ENCODE measurements around the gene LRMDA.
"Not testable (repeated sequence)": the region's sequence is repeated elsewhere in the genome, so short reads cannot be mapped to it uniquely, and the experiment has no call there.

LRMDA gene

GRCh38 chr10:75589895-75590654 lies 158.7 kb downstream of the LRMDA start:
- no peak for DNase-seq (ENCODE audit: low read depth)

- DNase-seq (ENCODE audit: low read depth), result no peak
Measured at GRCh38 chr10:75592151-75592787, 160.8 kb downstream of the LRMDA start.

DNA sequence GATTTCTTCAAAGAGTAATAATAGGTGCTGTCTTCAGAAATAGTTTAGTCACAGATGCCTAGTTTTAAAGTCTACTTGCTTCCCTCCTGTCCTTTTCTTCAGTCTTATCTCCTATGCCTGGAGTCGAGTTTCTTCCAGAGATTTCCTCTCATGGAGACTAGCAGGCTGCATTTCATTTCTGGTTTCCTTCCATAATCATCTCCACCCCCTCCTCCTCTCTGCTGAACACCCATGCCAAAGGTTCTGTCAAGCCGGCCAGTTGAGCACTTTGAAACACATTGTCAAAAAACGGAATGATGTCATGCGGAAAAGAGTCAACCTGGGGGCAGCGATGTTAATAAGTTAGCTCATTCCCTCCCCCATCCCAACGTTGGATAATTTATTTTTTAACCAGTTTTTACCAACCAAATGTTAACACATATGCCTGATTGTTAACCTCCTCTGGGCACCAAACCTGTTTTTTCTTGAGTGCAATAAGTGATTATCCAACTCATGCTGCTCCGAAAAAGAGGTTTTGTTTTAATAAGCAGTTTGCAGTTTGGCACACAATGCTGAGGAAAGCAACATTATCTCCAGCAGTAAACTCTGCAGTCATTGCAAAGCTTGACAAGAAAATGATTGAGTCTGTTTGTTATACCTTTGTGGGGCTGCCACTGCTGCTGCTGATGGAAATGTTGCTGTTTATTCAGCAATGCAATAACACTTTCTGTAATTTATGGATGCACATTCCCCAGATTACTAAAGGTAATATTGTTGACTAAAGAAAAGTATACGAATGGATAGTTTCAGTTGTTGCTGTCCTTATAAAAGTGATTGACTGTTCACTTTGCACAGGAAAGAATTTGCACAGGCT lies 161.6 kb downstream of the LRMDA start:
- no peak for DNase-seq (ENCODE audit: low read depth)

- no peak for DNase-seq (ENCODE audit: low read depth)
Measured at GRCh38 chr10:75593692-75594556, 162.5 kb downstream of the LRMDA start.

- no peak for DNase-seq (ENCODE audit: low read depth)
Measured at GRCh38 chr10:75596930-75597620, 165.7 kb downstream of the LRMDA start.

DNA sequence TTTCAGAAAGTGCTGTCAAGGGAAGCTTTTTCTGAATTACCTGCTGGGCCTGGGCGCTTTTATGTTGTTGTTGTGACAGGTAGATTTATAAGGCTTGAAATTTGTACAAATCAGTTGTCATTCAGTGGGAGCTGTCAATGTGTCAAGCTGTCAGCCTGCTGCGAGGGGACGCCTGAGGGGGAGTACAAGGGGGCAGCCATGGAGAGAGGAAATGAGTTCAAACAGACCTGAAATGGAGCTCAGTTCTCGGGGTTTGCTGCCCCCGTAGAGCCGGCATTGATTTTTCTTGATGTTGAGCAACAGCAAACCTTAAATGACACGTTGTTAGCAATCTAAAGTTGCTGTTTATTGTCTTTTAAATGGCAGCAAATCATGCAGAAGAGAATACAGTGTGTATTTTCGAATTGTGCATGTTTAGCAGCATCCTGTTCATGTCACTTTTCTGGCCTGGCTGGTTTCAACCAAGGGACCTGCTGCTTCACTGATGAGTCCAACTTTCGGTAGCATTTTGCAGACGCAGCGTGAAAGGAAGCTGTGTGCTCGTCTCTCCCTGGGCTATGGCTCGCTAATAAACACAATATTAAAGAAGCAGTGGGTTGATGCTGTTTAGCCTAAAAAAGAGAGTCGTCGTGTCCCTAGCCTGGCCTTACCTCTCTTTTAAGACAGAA lies 166.5 kb downstream of the LRMDA start:
- no peak for DNase-seq (ENCODE audit: low read depth)

- DNase-seq (ENCODE audit: low read depth), result no peak
Measured at GRCh38 chr10:75598998-75599397, 167.6 kb downstream of the LRMDA start.

GRCh38 chr10:75599875-75600648 lies 168.6 kb downstream of the LRMDA start:
- no peak for DNase-seq (ENCODE audit: low read depth)

- DNase-seq (ENCODE audit: low read depth), result no peak
Measured at GRCh38 chr10:75600833-75601232, 169.4 kb downstream of the LRMDA start.

DNA sequence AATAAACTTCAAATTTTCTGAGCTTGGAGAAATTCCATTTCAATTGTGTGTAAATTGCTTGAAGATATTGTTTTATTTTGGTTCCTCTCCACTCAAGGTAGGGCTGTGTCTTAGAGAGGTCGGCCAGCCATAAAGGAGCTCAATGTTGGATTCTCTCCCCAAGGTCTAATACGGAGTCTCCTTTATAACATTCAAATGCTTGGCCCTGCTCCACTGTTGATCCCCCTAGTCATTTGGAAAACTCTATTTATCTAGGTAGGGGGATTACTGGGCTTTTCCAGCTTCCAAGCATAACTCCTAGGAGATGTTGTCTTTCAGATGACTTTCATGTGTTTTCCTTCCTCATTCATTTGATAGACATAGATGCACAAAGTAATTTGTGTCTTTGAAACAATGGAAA lies 170.9 kb downstream of the LRMDA start:
- no peak for DNase-seq (ENCODE audit: low read depth)

DNA sequence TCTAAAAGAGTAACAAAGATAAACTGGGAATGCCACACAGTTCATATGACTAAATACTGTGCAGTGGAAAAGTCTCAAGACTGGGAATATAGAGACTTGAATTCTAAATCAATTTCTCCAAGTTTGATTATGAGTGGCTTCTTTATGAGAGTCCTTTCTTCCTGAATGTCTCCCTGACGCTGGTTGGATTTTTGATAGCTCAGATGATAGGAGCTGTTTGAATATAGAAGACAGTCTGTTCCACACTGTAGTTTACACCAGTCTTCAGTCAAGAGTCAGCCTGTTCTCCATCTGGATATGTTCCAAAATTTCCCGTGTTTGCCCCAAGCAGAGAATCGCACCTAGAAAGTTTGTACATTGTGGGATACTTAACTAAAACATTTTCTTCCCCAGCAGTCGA lies 173.7 kb downstream of the LRMDA start:
- no peak for DNase-seq (ENCODE audit: low read depth)

DNA sequence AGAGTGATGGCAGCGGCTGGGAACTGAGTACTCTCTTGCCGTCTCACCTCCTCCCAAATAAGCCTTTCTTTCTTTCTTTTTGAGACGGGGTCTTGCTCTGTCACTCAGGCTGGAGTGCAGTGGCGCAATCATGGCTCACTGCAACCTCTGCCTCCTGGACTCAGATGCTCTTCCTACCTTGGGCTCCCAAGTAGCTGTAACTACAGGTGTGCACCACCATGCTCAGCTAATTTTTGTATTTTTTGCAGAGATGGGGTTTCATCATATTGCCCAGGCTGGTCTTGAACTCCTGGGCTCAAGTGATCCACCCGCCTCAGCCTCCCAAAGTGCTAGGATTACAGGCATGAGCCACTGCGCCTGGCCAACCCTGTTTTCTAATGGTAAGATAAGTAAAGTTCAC lies 174.4 kb downstream of the LRMDA start:
- not testable (repeated sequence) for DNase-seq (ENCODE audit: low read depth)

- DNase-seq (ENCODE audit: low read depth), result no peak
Measured at GRCh38 chr10:75606203-75606779, 174.9 kb downstream of the LRMDA start.

DNA sequence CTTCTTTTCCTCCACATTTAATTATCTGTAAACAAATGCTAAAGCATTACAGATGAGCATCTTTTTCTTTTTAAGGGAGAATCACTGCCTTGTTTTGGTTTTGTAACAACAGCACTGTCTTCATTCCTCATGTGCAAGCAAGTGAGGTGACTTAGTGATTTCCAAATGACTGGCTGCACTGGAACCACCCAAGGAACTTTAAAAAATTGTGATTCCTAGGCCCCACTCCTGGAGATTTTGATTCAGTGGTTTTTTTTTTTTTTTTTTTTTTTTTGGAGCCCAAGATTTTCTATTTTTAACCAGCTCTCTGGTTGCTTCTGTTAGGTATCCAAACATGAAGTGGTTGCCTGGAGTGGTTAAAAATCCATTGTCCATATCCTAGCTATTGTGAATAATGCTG lies 176.2 kb downstream of the LRMDA start:
- DNase-seq (ENCODE audit: low read depth), result no peak

DNA sequence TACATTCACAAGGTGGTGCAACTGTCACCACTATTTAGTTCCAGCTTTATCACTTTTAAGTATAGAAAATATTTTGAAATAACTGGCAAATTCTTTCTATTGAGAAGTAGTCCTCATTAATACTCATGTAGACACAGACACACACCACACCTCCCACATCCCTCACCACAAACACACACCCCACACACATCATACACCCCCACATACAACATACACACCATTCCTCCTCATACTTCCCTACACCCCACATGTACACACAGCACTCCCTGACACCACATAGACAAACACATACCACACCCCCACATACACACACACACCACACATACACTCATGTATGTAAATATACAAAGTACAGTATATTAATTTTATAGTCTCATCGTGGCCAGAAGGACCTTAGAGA lies 178.8 kb downstream of the LRMDA start:
- DNase-seq (ENCODE audit: low read depth), result no peak

DNA sequence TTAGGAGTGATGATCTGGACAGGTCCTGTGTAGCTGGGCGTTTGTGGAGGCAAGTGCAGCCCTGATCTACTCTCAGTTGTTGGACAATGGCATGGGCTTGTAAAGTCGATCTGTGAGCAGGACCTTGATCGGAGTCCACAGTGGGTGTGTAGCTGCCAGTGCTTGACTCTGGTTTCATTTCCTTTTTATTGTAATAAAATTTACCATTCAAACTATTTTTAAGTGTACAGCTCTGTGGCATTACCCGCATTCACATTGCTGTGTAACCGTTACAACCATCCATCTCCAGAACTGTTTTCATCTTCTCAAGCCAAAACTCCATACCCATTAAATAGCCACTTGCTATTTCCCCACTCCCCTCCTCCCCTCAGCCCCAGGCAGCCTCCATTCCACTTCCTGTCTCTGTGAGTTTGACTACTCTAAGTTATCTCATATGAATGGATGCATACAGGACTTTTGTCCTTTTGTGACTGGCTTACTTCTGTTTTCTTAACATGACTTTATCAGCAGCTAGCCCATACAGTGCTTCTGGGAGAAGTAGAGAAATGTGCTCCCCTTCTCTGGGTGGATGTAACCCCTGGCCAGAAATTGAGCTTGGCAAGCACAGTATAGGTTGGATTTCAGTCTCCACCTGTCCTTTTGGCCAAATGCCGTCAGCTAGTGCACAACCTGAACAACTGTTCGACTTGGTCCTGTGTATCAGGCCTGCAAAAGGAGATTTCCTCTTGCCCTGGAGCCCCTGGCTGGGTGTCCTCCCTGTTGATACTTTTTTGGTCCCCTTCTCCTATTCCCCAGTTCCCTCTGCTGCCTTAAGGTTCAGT lies 180.0 kb downstream of the LRMDA start:
- no peak for DNase-seq (ENCODE audit: low read depth)

DNA sequence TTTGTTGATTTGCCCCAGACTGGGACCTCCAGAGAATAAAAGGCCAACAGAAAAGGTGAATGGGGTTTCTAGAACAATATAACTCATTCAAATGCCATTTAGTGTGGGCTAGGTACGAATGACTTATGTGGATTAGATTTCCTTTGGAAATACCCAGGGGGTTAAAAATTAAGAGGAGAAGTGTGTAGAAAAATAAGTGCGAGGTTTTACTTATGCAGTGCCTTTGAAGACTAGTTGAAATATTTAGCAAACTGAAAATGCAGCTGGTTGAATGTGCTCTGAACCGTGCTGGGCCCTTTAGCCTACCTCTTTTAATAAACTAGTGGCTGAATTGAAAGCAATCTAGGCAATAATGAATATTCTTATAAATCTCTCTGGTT lies 180.6 kb downstream of the LRMDA start:
- DNase-seq (ENCODE audit: low read depth), result no peak

- no peak for DNase-seq (ENCODE audit: low read depth)
Measured at GRCh38 chr10:75612904-75613684, 181.7 kb downstream of the LRMDA start.

All from activated T-cell treated with anti-CD3 and anti-CD28 coated beads for 24 hours (primary cell).